Measurements from ENCODE around the gene SHF.

SHF gene

GRCh38 chr15:45118131-45118588 is 69.6 kb downstream of the SHF start:
- H3K4me3 ChIP-seq (ENCODE audit: low read length, poor library complexity, severe bottlenecking), result peak overlapping the region; percentile 25
- H2AFZ ChIP-seq (ENCODE audit: low read length), result peak overlapping the region; percentile 78
- no peaks in the 10 kb centered on the region for H3K9me2 ChIP-seq (replicated peaks; ENCODE audit: low read depth, low read length)
- no peaks in the 10 kb centered on the region for H3K27me3 ChIP-seq (ENCODE audit: insufficient read depth, low read length, poor library complexity, severe bottlenecking)
- H3K4me2 ChIP-seq (ENCODE audit: low read depth, low read length, poor library complexity, severe bottlenecking), result peak overlapping the region; percentile 37
- TF ChIP-seq EZH2phosphoT487 (IDR thresholded peaks at IDR 0.05; ENCODE audit: borderline replicate concordance), result no peak
- peak; percentile 100 for TF ChIP-seq CTCF (conservative IDR thresholded peaks at IDR 0.05; ENCODE audit: low read length)
- H3K4me1 ChIP-seq (ENCODE audit: insufficient read depth, low read length, poor library complexity, severe bottlenecking), result no peaks in the 10 kb centered on the region
- H3K9me3 ChIP-seq (ENCODE audit: insufficient read depth, low read depth, low read length), result no peaks in the 10 kb centered on the region
- H3K79me2 ChIP-seq (ENCODE audit: insufficient read depth, low read length), result no peaks in the 10 kb centered on the region
- no peak overlapping the region for H3K9ac ChIP-seq (ENCODE audit: low read depth, low read length, poor library complexity, severe bottlenecking)
- no peaks in the 10 kb centered on the region for H3F3A ChIP-seq (ENCODE audit: low read depth)
- H3K36me3 ChIP-seq (ENCODE audit: insufficient read depth, low read length), result no peaks in the 10 kb centered on the region
- H4K20me1 ChIP-seq (ENCODE audit: insufficient read depth, low read length, poor library complexity, severe bottlenecking), result no peaks in the 10 kb centered on the region

- Histone ChIP-seq H3K9me3 (ENCODE audit: insufficient read depth, low read depth, low read length) (no peaks in the 10 kb centered on the region), H3K9ac (ENCODE audit: low read depth, low read length, poor library complexity, severe bottlenecking) (no peak overlapping the region), H3K27me3 (ENCODE audit: insufficient read depth, low read length, poor library complexity, severe bottlenecking) (no peaks in the 10 kb centered on the region), H3K4me3 (ENCODE audit: low read length, poor library complexity, severe bottlenecking) (peak overlapping the region; percentile 25), H4K20me1 (ENCODE audit: insufficient read depth, low read length, poor library complexity, severe bottlenecking) (no peaks in the 10 kb centered on the region), H3K36me3 (ENCODE audit: insufficient read depth, low read length) (no peaks in the 10 kb centered on the region), H2AFZ (ENCODE audit: low read length) (peak overlapping the region; percentile 78), H3K4me2 (ENCODE audit: low read depth, low read length, poor library complexity, severe bottlenecking) (peak overlapping the region; percentile 37), H3K4me1 (ENCODE audit: insufficient read depth, low read length, poor library complexity, severe bottlenecking) (no peaks in the 10 kb centered on the region), H3K79me2 (ENCODE audit: insufficient read depth, low read length) (no peaks in the 10 kb centered on the region), H3F3A (ENCODE audit: low read depth) (no peaks in the 10 kb centered on the region), H3K9me2 (replicated peaks; ENCODE audit: low read depth, low read length) (no peaks in the 10 kb centered on the region)
- TF ChIP-seq CTCF (conservative IDR thresholded peaks at IDR 0.05; ENCODE audit: low read length), result no peak
- no peak for TF ChIP-seq EZH2phosphoT487 (IDR thresholded peaks at IDR 0.05; ENCODE audit: borderline replicate concordance)
These were observed 70.2 kb downstream of the SHF start for GRCh38 chr15:45117308-45118130.

All from Loucy (cell line).